ENCODE measurements around the gene FAM76B.

Gene FAM76B

DNA sequence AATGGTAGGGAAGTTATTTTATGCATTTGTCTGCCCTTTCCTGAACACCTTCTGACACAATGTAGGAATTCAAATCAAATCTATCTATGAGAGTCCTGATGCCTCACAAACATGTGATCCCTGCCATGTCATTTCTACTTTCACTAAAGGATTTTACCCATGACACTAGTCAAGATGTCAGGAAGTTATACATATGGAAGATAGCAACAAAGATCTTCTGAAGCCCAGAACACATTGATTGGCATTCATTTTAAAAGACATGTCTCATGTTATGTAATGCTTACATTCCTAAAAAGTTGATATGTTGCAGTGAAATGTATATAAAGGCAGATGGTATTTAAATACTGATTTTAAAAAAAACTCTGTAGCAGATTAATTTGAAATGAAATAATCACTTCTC lies 61.5 kb downstream of the FAM76B start:
- no peak for DNase-seq

DNA sequence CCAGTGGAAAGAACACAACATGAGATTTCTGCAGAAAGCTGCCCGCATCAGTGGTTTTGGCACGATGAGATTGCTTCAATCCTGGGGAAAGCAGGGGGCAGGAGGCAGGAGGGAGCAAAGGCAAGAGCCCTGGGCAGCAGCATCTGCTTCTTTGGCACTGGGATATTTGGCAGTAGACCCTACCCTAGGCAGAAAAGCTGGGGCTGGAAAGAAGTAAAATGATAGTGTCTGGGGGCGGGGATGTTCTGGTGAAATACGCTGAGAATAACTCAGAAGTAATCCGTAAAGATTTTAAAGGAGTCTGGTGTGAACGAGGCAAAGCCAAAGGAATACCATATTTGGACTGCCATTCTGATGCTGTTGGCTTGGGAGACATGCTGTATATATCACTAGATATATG lies 62.0 kb downstream of the FAM76B start:
- DNase-seq, result no peak

DNA sequence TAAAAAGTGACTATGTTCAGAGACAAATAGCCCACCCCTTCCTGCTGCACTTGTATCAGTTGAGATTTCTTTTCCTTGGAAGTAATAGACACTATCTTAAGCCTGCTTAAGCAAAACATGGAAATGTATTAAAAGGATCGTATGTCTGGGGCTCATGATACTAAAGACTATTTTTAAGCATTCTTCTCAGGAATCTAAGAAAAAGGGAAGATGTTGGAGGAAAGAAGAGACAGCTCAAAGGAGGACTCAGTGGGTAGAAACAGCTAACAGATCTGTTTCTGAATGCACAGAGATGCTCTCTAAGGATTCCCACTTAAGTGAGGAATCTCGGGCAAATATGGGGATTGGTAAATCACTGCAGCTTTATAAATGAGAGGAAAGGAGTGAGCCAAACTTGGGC lies 62.5 kb downstream of the FAM76B start:
- no peak for DNase-seq

DNA sequence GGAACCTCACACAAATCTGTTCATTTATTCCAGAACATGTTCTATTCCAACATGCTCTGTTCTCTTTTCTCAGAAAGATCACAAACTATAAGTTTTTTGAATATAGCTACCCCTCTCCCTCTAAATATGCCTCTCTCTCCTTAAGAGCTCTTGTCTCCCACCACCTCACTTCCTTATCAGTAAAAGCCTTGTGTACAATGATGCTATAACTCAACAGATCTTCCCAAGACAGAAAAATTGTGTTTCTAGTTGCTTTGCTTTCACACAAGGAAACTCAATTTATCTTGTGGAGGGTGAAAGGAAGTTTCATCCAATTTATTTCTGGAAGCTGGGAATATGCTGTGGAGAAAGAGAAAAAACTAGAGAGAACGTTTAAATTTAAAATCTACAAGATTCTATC lies 64.4 kb downstream of the FAM76B start:
- no peak for DNase-seq

DNA sequence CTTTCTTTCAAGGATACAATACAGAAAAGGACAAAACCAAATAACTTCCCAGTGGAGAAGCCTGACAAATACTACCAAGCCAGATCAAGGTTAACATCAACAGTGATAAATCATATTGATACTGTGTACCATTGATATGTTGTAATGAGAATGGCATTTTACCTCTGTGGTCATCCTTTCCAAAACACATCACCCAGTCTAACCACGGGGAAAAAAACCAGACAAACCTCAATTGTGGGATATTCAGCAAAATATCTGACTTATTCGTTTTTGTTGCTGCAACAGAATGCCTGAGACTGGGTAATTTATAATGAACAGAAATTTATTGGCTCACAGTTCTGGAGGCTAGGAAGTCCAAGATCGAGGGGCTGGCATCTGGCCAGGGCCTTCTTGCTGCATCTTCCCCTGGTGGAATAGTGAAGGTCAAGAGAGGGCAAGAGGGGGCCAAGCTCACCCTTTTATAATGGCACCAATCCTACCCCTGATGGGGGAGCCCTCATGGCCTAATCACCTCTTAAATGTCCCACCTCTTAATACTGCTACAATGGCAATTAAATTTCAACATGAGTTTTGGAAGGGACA lies 66.1 kb downstream of the FAM76B start:
- DNase-seq, result no peak

DNA sequence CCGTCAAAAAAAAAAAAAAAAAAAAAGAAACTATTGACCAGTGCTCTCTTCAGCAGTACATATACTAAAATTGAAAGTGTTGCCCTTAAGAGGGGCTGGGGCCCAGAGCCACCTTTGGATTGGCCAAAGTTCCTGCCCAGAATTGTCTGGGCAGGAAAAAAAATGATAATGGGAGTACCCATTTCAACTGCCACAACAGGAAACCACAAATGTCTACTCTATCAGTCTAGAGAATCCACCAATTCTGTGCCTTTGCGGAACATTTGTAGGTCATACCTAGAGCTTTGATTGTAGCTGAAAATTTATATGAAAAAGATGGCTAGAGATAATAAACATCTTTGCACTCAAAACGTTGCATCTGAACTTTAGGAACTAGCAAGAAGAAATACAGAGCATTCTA lies 69.4 kb downstream of the FAM76B start:
- no peak for DNase-seq

All from SHP77 (cell line).